Embryonic facial prominence (tissue), 1 donor: ENCODE measurements around the gene BAG1.

Experiments
- DNase-seq: peaks from one replicate; pipeline ENCODE4 v3.0.0-alpha.2; 2016; ENCODE audit errors: extremely low spot score

BAG1 gene

GRCh38 chr9:33273972-33274328 lies 9.4 kb upstream of the BAG1 start:
- DNase-seq, result no peak

DNA sequence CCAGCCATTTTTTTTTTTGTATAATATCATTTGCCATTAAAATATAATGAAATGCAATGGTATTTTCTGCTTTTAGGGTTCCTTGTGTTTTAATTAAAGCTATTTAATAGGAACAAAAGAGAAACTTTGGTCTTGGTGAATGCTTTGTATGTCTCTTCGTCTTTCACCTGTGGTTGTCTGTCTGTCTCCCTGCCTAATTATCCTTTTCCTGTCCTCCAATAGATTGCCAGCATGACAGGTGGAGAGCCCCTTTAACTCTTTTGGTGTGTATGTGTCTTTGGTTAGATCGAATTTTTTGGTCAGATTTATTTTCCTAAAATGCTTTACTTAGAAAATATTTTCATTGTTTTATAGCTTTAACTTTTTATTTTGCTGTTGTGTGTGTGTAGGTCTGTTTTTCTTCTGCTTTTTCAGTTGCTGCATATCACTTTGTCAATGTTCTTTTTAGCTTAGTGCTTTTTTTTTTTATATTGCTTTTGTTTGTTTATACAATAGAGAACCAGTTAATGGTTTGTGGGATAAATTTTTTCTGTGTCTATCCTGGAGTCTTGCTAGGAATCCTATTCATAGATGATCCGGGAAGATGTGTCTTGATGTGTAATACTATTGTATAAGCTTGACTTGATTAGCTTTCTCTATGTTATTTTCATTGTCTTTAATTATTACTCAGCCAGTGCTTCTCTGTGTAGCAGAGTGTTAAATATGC lies 8.9 kb upstream of the BAG1 start:
- no peak for DNase-seq

DNA sequence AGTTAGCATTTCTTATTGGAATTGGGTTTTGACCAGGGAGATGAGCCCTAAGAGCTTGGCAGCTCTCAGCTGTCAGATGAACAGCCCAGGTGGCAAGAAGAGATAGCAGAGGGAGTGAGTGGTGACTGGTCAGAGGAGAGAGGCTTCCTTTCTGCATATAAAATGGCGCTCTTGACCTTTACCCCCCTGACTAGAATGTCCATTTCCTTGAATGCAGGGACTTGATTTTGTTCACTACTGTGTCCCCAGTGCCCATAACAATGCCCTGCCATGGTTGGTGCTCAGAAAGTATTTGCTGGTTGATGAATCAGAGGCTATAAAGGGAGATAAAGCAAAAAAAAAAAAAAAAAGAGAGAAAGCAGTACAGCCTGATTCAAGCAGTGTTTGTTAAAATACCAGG lies 7.6 kb upstream of the BAG1 start:
- no peak for DNase-seq

GRCh38 chr9:33270146-33270545 lies 5.6 kb upstream of the BAG1 start:
- DNase-seq, result no peak

- DNase-seq, result no peak
Observed at GRCh38 chr9:33267151-33267767, 2.8 kb upstream of the BAG1 start.

DNA sequence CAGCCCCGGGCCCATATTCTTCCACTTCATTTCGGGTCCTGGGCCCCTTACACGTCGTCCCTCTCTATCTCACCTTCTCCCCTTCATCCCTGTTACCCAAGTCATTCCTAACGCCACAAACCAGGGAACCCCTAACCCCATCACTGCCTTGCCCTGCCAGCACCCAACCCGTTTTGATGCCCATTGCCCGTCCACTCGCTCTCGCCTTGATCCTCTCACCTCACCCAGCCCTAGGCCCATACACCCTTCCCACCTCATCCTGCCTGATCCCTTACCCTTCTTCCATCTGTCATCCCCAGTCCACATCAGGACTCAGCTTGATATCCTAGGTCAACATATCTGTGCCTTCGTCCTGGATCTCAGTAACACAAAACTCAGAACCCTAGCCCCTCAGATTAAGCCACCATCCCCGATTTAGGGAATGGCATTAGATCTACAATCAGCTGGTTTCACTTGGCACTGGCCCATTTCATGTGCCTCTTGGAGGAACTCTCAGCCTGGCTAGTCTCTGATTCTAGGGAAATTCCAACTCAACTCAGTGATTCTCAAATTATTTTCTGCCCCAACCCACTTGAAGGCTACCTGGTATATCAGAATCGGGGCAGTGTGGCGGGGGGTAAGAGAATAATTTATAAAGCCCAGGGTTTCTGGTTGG lies 830 bp upstream of the BAG1 start:
- no peak for DNase-seq

GRCh38 chr9:33264003-33264472 lies 470 bp downstream of the BAG1 start:
- DNase-seq, result no peak

- DNase-seq, result no peak
Observed at GRCh38 chr9:33263131-33264002, 1.1 kb downstream of the BAG1 start.

DNA sequence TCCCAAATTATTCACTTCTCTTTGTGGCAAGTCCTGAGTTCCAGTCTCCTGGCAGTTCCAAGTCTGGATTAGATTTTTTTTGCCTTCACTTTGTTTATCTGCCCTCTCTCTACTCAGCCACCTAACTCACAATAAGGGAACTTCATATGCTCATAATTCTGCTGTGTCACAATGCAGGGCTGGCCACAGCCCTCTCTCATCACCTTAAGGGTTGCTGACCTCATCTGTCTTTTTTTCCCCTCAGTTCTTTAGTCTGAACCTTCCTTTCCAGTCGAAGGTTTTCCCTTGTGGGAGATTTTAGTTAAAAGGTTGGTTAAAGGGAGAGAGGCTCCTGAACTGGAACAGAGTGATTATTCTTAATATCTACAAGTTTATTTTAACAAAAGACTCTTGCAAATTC lies 4.1 kb downstream of the BAG1 start:
- DNase-seq, result no peak

DNA sequence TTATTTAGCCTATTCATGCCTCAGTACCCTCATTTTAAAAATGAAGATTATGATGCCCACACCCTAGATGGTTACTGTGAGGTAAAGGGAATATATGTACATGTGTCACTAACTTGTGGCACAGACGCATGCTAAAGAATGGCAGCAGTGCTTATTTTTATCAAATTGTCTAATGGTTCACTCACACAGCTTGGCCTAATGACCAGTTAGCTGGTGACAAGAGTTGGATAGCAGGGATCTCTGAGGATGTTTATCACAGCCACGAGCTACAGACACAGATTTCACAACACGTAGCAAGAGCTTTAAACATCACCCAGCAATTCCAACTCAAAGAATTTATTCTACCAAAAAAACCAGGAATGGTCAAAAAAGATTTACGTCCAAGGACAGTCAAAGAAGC lies 7.2 kb downstream of the BAG1 start:
- no peak for DNase-seq

DNA sequence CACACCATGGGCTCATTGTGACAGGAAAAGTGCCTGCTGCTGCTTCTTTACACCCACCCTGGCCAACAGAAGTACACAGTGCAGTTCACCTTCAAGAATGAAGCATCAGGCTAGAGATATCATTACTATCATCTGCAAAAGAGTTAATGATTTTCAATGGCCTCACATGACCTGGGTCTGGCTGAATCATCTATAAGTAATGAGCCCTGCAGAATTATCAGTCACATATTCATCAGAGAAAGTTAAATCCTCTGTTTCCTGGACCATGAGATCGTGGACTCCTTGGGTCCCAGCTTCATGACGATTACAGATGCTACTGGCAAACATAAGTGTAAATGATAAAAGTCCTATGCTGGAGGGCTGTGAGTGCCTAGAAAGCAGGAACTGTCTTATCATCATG lies 8.3 kb downstream of the BAG1 start:
- DNase-seq, result no peak

DNA sequence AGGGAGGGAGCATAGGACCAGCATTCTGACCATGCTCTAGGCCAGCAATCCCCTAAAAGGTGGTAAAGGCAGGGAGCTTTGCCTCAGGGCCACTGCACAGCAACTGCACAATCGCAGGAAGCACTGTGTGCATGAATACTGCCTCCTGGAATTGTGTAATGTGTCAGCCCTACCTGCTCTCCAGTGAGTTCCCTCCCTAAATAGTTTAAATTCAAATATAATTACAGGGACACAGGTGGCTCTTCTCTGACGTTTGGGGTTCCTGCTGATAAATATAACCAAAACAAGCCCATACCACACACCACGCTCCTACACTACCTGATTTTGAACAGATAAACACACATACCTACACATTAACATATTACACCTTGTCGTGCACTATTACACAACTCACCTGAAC lies 9.0 kb downstream of the BAG1 start:
- DNase-seq, result no peak

DNA sequence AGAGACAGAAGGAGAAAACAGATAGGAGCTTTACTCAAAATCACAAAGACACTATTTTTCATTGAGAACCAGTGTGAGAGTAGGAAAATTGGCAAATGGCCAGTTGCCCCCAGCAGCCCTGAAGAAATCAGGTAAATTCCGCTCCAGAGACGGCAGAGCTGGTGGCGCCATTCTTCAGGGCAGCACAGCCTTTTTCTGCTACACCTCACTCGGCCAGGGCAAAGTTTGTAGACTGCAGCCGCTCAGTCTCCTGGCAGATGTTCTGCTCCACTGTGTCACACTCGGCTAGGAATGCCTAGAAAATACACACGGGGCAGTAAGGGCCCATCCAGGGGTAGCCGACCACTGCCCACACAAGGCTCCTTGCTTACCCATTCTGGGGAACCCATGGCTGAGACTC lies 9.5 kb downstream of the BAG1 start:
- no peak for DNase-seq

DNA sequence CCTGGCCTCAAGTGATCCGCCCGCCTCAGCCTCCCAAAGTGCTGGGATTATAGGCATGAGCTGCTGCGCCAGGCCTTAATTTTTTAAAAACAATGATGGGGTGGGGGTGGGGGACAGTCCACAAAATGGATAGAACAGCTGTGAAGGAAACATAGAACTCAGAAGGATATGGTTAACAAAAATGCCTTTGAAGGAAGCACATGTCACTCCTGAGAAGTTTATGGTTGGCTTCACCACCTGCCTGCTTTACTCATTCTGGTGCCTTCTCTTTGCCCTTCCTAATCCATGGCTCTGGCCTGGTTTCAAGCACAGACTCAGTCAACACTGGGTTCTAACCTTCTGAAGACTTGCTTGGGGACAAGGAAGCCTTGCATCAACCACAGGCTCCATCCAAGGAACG lies 10.3 kb downstream of the BAG1 start:
- no peak for DNase-seq

DNA sequence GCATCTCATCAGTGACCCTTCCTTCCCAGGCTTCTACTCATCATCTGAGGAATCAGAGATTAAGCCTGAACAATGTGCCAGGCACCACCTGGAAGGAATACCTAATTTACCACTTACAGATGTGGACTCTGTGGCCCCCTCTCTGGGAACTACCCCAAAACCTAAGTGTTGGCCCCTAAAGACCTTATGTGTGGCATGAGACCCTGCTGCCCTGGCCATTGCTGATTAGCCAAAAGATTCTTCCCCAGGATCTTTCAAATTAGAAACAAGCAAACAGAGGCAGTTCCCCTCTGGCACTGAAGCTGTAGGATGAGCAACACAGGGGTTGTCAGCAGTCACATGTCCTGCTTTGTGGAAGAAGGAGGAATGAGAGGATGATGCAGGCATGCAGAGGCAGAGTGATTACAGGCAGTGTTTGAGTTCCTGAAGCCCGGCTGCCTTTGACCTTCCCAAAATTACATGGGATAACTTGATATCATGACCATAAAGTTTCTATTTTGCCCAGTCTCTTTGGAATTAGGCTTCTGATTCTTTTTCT lies 14.0 kb downstream of the BAG1 start:
- no peak for DNase-seq

DNA sequence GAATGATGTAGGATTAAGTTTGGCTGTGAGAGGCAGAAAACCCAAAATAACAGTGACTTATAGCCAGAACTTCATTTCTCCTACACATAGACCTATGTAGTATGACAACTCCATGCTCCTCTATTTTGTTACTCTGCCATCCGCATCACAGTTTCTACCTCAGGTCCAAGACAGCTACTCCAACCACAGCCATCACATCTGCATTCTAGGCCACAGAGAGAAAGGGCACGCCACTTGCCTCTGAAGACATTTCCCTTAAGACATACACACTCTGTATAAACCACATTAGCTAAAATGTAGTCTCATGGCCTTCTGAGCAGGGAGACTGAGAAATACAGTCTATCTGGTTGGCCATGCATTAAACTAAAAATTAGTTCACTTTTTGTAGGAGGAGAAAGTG lies 14.5 kb downstream of the BAG1 start:
- no peak for DNase-seq

- DNase-seq, result no peak
Observed at GRCh38 chr9:33249087-33249658, 15.3 kb downstream of the BAG1 start.

- no peak for DNase-seq
Observed at GRCh38 chr9:33248606-33249005, 15.9 kb downstream of the BAG1 start.

DNA sequence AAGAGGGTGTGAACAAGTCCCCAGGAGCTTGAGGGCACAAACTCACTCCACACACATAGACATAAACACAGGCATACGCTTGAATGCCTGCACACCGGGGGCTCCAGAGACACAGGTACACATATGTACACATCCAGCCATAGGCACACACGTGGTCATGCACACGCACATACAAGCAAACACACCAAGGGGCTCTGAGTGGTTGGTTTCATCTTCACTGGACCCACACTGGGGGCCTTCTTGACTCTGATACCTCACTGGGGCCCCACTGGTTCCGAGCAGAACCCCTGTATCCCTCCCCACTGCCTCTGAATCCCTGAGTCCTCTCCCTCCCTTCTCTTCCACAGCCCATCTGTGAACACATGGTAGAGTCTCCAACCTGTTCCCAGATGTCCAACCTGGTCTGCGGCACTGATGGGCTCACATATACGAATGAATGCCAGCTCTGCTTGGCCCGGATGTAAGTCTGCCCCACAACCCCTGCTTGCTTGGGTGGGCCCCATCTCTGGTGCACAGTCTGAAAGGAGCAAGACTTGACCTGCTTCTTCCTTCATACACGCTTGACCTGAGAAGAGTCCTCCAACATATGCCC lies 18.1 kb downstream of the BAG1 start:
- DNase-seq, result no peak

DNA sequence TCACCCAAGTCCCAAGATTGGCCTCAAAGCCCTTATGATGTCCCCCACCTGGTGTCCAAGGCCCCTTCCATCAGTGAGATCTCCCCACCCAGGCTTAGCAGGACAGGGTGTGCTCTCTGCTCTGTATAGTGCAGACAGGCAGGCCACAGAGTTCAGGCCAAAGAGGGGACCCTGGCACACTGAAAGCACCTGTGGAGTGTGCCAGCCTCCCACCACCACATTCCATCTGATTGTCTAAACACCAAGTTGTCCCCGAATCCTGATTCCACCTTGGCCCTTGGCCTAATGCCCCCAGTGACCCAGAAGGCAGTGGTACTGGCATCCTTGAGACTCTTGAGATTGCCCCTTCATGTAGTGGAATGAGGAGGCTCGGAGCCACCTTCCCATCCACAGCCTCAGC lies 19.2 kb downstream of the BAG1 start:
- DNase-seq, result no peak

- DNase-seq, result no peak
Observed at GRCh38 chr9:33244137-33244784, 20.2 kb downstream of the BAG1 start.
